Measurements from ENCODE around the gene LRRC8D.

The LRRC8D gene

GRCh38 chr1:89958851-89959654 is 138.2 kb downstream of the LRRC8D start:
- no peaks in the 10 kb centered on the region for H3K27me3 ChIP-seq (ENCODE audit: control insufficient read depth, insufficient read depth, low read length)
- H3K36me3 ChIP-seq (ENCODE audit: control insufficient read depth, insufficient read depth, low read length) = no peaks in the 10 kb centered on the region
- WGBS (ENCODE audit: insufficient coverage, insufficient read length) = no CpG with 5 or more reads among the region's 7 CpGs

DNA sequence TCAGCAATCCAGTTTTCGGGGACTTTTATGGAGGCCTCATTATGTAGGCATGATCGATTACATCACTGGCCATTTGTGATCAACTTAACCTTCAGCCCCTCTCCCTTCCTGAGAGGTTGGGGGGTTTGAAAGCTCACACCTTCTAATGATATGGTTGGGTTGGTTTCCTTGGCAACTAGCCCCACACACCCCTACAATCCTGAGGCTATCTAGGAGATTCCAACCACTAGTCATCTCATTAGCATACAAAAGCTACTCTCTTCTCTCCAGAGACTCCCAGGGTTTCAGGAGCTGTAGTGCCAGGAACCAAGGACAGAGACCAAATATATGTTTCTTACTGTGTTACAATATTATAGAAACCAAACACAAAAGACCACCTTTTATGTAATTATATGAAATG is 138.9 kb downstream of the LRRC8D start:
- WGBS (ENCODE audit: insufficient coverage, insufficient read length) = no CpG with 5 or more reads among the region's 2 CpGs
- no peak overlapping the region for H3K4me3 ChIP-seq (ENCODE audit: low read length)
- no peaks in the 10 kb centered on the region for H3K27me3 ChIP-seq (ENCODE audit: control insufficient read depth, insufficient read depth, low read length)
- no peak for DNase-seq (ENCODE audit: low read depth, low spot score)
- H3K36me3 ChIP-seq (ENCODE audit: control insufficient read depth, insufficient read depth, low read length) = no peaks in the 10 kb centered on the region
- H3K9me3 ChIP-seq (ENCODE audit: control insufficient read depth, insufficient read depth, low read length) = no peaks in the 10 kb centered on the region
- no peak overlapping the region for H3K27ac ChIP-seq (ENCODE audit: low read length)
- no peaks in the 10 kb centered on the region; the same call in 1 of the 2 replicates for H3K4me1 ChIP-seq (ENCODE audit: control insufficient read depth, insufficient read depth, low read length)

More at GRCh38 chr1:89958851-89959654, 138.2 kb downstream of the LRRC8D start:
- Histone ChIP-seq H3K4me3 (ENCODE audit: low read length) (no peak overlapping the region), H3K9me3 (ENCODE audit: control insufficient read depth, insufficient read depth, low read length) (no peaks in the 10 kb centered on the region), H3K4me1 (ENCODE audit: control insufficient read depth, insufficient read depth, low read length) (no peaks in the 10 kb centered on the region; the same call in 1 of the 2 replicates), H3K27ac (ENCODE audit: low read length) (no peak overlapping the region)
- no peak for DNase-seq (ENCODE audit: low read depth, low spot score)

- no CpG with 5 or more reads among the region's 6 CpGs for WGBS (ENCODE audit: insufficient coverage, insufficient read length)
- Histone ChIP-seq H3K27ac (ENCODE audit: low read length) (no peak overlapping the region), H3K9me3 (ENCODE audit: control insufficient read depth, insufficient read depth, low read length) (no peaks in the 10 kb centered on the region), H3K36me3 (ENCODE audit: control insufficient read depth, insufficient read depth, low read length) (no peaks in the 10 kb centered on the region), H3K27me3 (ENCODE audit: control insufficient read depth, insufficient read depth, low read length) (no peaks in the 10 kb centered on the region), H3K4me3 (ENCODE audit: low read length) (no peak overlapping the region), H3K4me1 (ENCODE audit: control insufficient read depth, insufficient read depth, low read length) (no peaks in the 10 kb centered on the region; the same call in 1 of the 2 replicates)
- DNase-seq (ENCODE audit: low read depth, low spot score) = no peak
Observed at GRCh38 chr1:89962024-89962741, 141.4 kb downstream of the LRRC8D start.

GRCh38 chr1:89962742-89963075 is 141.9 kb downstream of the LRRC8D start:
- H3K27me3 ChIP-seq (ENCODE audit: control insufficient read depth, insufficient read depth, low read length) = no peaks in the 10 kb centered on the region
- no peak overlapping the region for H3K4me3 ChIP-seq (ENCODE audit: low read length)
- no CpG with 5 or more reads among the region's 1 CpG for WGBS (ENCODE audit: insufficient coverage, insufficient read length)
- no peak for DNase-seq (ENCODE audit: low read depth, low spot score)
- no peaks in the 10 kb centered on the region for H3K4me1 ChIP-seq (ENCODE audit: control insufficient read depth, insufficient read depth, low read length)
- no peaks in the 10 kb centered on the region for H3K9me3 ChIP-seq (ENCODE audit: control insufficient read depth, insufficient read depth, low read length)
- no peak overlapping the region for H3K27ac ChIP-seq (ENCODE audit: low read length)
- H3K36me3 ChIP-seq (ENCODE audit: control insufficient read depth, insufficient read depth, low read length) = no peaks in the 10 kb centered on the region

- H3K36me3 ChIP-seq (ENCODE audit: control insufficient read depth, insufficient read depth, low read length) = no peaks in the 10 kb centered on the region
- DNase-seq (ENCODE audit: low read depth, low spot score) = no peak
- H3K9me3 ChIP-seq (ENCODE audit: control insufficient read depth, insufficient read depth, low read length) = no peaks in the 10 kb centered on the region
- no peak overlapping the region for H3K27ac ChIP-seq (ENCODE audit: low read length)
- no peaks in the 10 kb centered on the region for H3K4me1 ChIP-seq (ENCODE audit: control insufficient read depth, insufficient read depth, low read length)
- H3K27me3 ChIP-seq (ENCODE audit: control insufficient read depth, insufficient read depth, low read length) = no peaks in the 10 kb centered on the region
- H3K4me3 ChIP-seq (ENCODE audit: low read length) = no peak overlapping the region
- WGBS (ENCODE audit: insufficient coverage, insufficient read length) = no CpG with 5 or more reads among the region's 4 CpGs
Observed at GRCh38 chr1:89965193-89965768, 144.4 kb downstream of the LRRC8D start.

- Histone ChIP-seq H3K27ac (ENCODE audit: low read length) (no peak overlapping the region), H3K36me3 (ENCODE audit: control insufficient read depth, insufficient read depth, low read length) (no peaks in the 10 kb centered on the region), H3K4me1 (ENCODE audit: control insufficient read depth, insufficient read depth, low read length) (no peaks in the 10 kb centered on the region), H3K9me3 (ENCODE audit: control insufficient read depth, insufficient read depth, low read length) (no peaks in the 10 kb centered on the region), H3K4me3 (ENCODE audit: low read length) (no peak overlapping the region), H3K27me3 (ENCODE audit: control insufficient read depth, insufficient read depth, low read length) (no peaks in the 10 kb centered on the region)
- WGBS (ENCODE audit: insufficient coverage, insufficient read length) = no CpG with 5 or more reads among the region's 5 CpGs
- DNase-seq (ENCODE audit: low read depth, low spot score) = no peak
Observed at GRCh38 chr1:89966656-89967055, 145.8 kb downstream of the LRRC8D start.

- Histone ChIP-seq H3K27ac (ENCODE audit: low read length) (no peak overlapping the region), H3K4me3 (ENCODE audit: low read length) (no peak overlapping the region), H3K9me3 (ENCODE audit: control insufficient read depth, insufficient read depth, low read length) (no peaks in the 10 kb centered on the region), H3K4me1 (ENCODE audit: control insufficient read depth, insufficient read depth, low read length) (no peaks in the 10 kb centered on the region), H3K27me3 (ENCODE audit: control insufficient read depth, insufficient read depth, low read length) (no peaks in the 10 kb centered on the region), H3K36me3 (ENCODE audit: control insufficient read depth, insufficient read depth, low read length) (no peaks in the 10 kb centered on the region)
- WGBS (ENCODE audit: insufficient coverage, insufficient read length) = no CpG with 5 or more reads among the region's 1 CpG
- DNase-seq (ENCODE audit: low read depth, low spot score) = no peak
Observed at GRCh38 chr1:89971600-89971999, 150.8 kb downstream of the LRRC8D start.

- DNase-seq (ENCODE audit: low read depth, low spot score) = no peak
- no peaks in the 10 kb centered on the region for H3K4me1 ChIP-seq (ENCODE audit: control insufficient read depth, insufficient read depth, low read length)
- H3K27me3 ChIP-seq (ENCODE audit: control insufficient read depth, insufficient read depth, low read length) = no peaks in the 10 kb centered on the region
- H3K9me3 ChIP-seq (ENCODE audit: control insufficient read depth, insufficient read depth, low read length) = no peaks in the 10 kb centered on the region
- no peak overlapping the region for H3K27ac ChIP-seq (ENCODE audit: low read length)
- no peaks in the 10 kb centered on the region for H3K36me3 ChIP-seq (ENCODE audit: control insufficient read depth, insufficient read depth, low read length)
- no peak overlapping the region for H3K4me3 ChIP-seq (ENCODE audit: low read length)
Observed at GRCh38 chr1:89972024-89972423, 151.2 kb downstream of the LRRC8D start.

DNA sequence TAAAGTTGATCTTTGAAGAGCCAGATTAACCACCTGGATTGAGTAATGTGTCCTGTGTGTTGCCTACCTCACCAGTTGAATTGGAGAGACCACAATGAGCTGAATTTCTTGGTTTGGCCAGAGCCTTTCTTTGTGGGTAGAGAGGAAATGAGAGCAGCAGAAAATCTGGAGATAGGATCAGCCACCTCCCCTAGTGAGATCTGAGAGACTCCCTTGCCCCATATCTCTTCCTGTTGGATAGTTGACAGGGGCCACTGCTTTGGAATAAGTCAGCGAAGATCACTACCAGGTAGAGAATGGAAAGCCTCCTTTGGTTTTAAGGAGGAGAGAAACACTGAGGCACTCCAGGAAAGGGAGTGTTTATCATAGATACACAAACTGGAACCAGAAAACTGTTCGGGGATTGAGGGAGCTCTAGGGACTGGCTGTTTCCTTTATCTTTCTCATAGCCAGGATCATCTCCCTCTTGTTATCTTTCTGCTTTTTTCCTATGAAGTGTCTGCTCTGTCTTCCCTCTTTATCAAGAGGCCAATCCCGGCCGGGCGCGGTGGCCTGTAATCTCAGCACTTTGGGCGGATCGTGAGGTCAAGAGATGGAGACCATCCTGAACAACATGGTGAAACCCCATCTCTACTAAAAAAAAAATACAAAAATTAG is 152.8 kb downstream of the LRRC8D start:
- no CpG with 5 or more reads among the region's 8 CpGs for WGBS (ENCODE audit: insufficient coverage, insufficient read length)
- Histone ChIP-seq H3K36me3 (ENCODE audit: control insufficient read depth, insufficient read depth, low read length) (no peaks in the 10 kb centered on the region), H3K9me3 (ENCODE audit: control insufficient read depth, insufficient read depth, low read length) (no peaks in the 10 kb centered on the region), H3K4me3 (ENCODE audit: low read length) (no peak overlapping the region), H3K27ac (ENCODE audit: low read length) (no peak overlapping the region), H3K27me3 (ENCODE audit: control insufficient read depth, insufficient read depth, low read length) (no peaks in the 10 kb centered on the region), H3K4me1 (ENCODE audit: control insufficient read depth, insufficient read depth, low read length) (no peaks in the 10 kb centered on the region)
- DNase-seq (ENCODE audit: low read depth, low spot score) = no peak

GRCh38 chr1:89974256-89974655 is 153.4 kb downstream of the LRRC8D start:
- no peak overlapping the region for H3K4me3 ChIP-seq (ENCODE audit: low read length)
- H3K9me3 ChIP-seq (ENCODE audit: control insufficient read depth, insufficient read depth, low read length) = no peaks in the 10 kb centered on the region

More at GRCh38 chr1:89974256-89974655, 153.4 kb downstream of the LRRC8D start:
- no CpG with 5 or more reads among the region's 4 CpGs for WGBS (ENCODE audit: insufficient coverage, insufficient read length)
- H3K27ac ChIP-seq (ENCODE audit: low read length) = no peak overlapping the region
- H3K36me3 ChIP-seq (ENCODE audit: control insufficient read depth, insufficient read depth, low read length) = no peaks in the 10 kb centered on the region
- no peak for DNase-seq (ENCODE audit: low read depth, low spot score)
- H3K4me1 ChIP-seq (ENCODE audit: control insufficient read depth, insufficient read depth, low read length) = no peaks in the 10 kb centered on the region
- H3K27me3 ChIP-seq (ENCODE audit: control insufficient read depth, insufficient read depth, low read length) = no peaks in the 10 kb centered on the region

Data from iPS DF 6.9 (cell line).